Upper lobe of left lung (tissue), 6 donors: ENCODE measurements around the gene TMPRSS13. TPM values are rescaled to one million over a fixed set of nuclear protein-coding genes. Genes with fewer than 3 reads are reported as not detected.
"Not testable (repeated sequence)": the region's sequence is repeated elsewhere in the genome, so short reads cannot be mapped to it uniquely, and the experiment has no call there.

Source experiments
- ATAC-seq, 2 donors: fragments of 200-7000 bp; cut with Tn5 transposase; one replicate each; pipeline ENCODE4 v1.9.1; 2022; ENCODE audit warnings: mild to moderate bottlenecking in 2 of 2, moderate library complexity in 2 of 2; ENCODE audit not compliant: low FRiP score in 2 of 2
- DNase-seq, 2 donors: peaks; one replicate each; pipeline ENCODE4 v3.0.0-alpha.2; 2019 to 2020
- H3K27ac ChIP-seq, 4 donors: fragments of 200-600 bp; sonication (generic); one replicate each; pipeline ENCODE4 v1.5.1; 2016 to 2019
- H3K27me3 ChIP-seq, 4 donors: fragments of 200-600 bp; sonication (generic); one replicate each; pipeline ENCODE4 v1.5.1; 2017 to 2019
- H3K36me3 ChIP-seq, 4 donors: fragments of 200-600 bp; sonication (generic); one replicate each; pipeline ENCODE4 v1.5.1; 2016 to 2019
- H3K4me1 ChIP-seq, 4 donors: fragments of 200-600 bp; sonication (generic); one replicate each; pipeline ENCODE4 v1.5.1; 2018 to 2019
- H3K4me3 ChIP-seq, 4 donors: fragments of 200-600 bp; sonication (generic); one replicate each; pipeline ENCODE4 v1.5.1; 2017 to 2019; ENCODE audit warnings: mild to moderate bottlenecking in 2 of 4, moderate library complexity in 1 of 4
- H3K9me3 ChIP-seq, 4 donors: fragments of 200-600 bp; sonication (generic); one replicate each; pipeline ENCODE4 v1.5.1; 2018 to 2019
- CTCF ChIP-seq, 6 experiments: fragments of 450-650 bp in 4 of 6; fragments of 200-600 bp in 2 of 6; sonication (generic) in 2 of 6; IDR thresholded peaks; one replicate each; pipeline ENCODE4 v1.5.1; 2016 to 2019; ENCODE audit warnings: antibody characterized with exemption in 6 of 6
- EP300 ChIP-seq, 4 donors: sonication (generic); formaldehyde crosslinking; IDR thresholded peaks; one replicate each; pipeline ENCODE4 v1.5.1; 2017; ENCODE audit warnings: antibody characterized with exemption in 4 of 4, control low read depth in 2 of 4
- POLR2A ChIP-seq, 4 donors: fragments of 450-650 bp; IDR thresholded peaks; one replicate each; pipeline ENCODE4 v1.5.1; 2016 to 2017; ENCODE audit warnings: antibody characterized with exemption in 4 of 4, mild to moderate bottlenecking in 2 of 4
- POLR2AphosphoS5 ChIP-seq, 2 donors: sonication (generic); formaldehyde crosslinking; IDR thresholded peaks; one replicate each; pipeline ENCODE4 v1.5.1; 2017; ENCODE audit warnings: antibody characterized with exemption in 2 of 2
- WGBS, 2 donors: methylation state at CpG; one replicate each; pipeline ENCODE4 v1.1.5; 2017 to 2018; 5-methylcytosine and 5-hydroxymethylcytosine counted together
- total RNA-seq, 6 donors: library from RNA; depleted of rRNA in 4 of 6; stranded (reverse); fragments of >200 nt in 4 of 6; gene quantifications; one replicate each; pipeline versions ENCODE4 v1.1.0 to v1.2.1, GENCODE V29; 2016 to 2021
- donor health status: DM: no; HTN: no; CAD: no; lungs with moderate emphysema.
- donor health status: DM: no; HTN: yes; CAD: no; lungs with severe emphysema.

The TMPRSS13 gene
- total RNA-seq, 6 donors from 2014 or later, result 4.6 to 26.2 (median 6.1) TPM

GRCh38 chr11:117931331-117931950 lies 2.2 kb upstream of the TMPRSS13 start:
- Histone ChIP-seq H3K4me3 (no peak overlapping the region), H3K27ac (no peak overlapping the region), H3K9me3 (no peaks in the 10 kb centered on the region), H3K36me3 (no peaks in the 10 kb centered on the region), H3K27me3 (no peaks in the 10 kb centered on the region), H3K4me1 (peaks cover 8 to 32% (median 23%) of the 10 kb centered on the region in 4 donors)
- ATAC-seq, result no peak
- 86 to 89% methylated on average over 10 of the region's 10 CpGs for WGBS, 2 donors
- DNase-seq, result no peak
- TF ChIP-seq CTCF (IDR thresholded peaks at IDR 0.05) (no peak), POLR2AphosphoS5 (IDR thresholded peaks at IDR 0.05) (no peak), EP300 (IDR thresholded peaks at IDR 0.05) (no peak), POLR2A (IDR thresholded peaks at IDR 0.05) (no peak)

GRCh38 chr11:117930668-117931330 lies 1.6 kb upstream of the TMPRSS13 start:
- no peaks in the 10 kb centered on the region for H3K9me3 ChIP-seq
- TF ChIP-seq POLR2A (IDR thresholded peaks at IDR 0.05) (no peak), EP300 (IDR thresholded peaks at IDR 0.05) (no peak), CTCF (IDR thresholded peaks at IDR 0.05) (no peak), POLR2AphosphoS5 (IDR thresholded peaks at IDR 0.05) (no peak)
- ATAC-seq, result no peak
- H3K27me3 ChIP-seq, result no peaks in the 10 kb centered on the region
- H3K4me1 ChIP-seq, result peaks cover 8 to 32% (median 23%) of the 10 kb centered on the region in 4 donors
- 72 to 82% methylated on average over 9 of the region's 9 CpGs for WGBS, 2 donors
- no peak overlapping the region for H3K27ac ChIP-seq
- no peaks in the 10 kb centered on the region for H3K36me3 ChIP-seq
- H3K4me3 ChIP-seq, result no peak overlapping the region
- no peak for DNase-seq

- peak overlapping the region in 2 of 4 donors; percentile 33 to 35 for H3K27ac ChIP-seq
- DNase-seq (peak in 1 of 2 donors; percentile 50), ATAC-seq (peak; percentile 37 to 38)
- H3K4me1 ChIP-seq, result peaks cover 8 to 32% (median 23%) of the 10 kb centered on the region in 4 donors
- H3K27me3 ChIP-seq, result no peaks in the 10 kb centered on the region
- no peak overlapping the region for H3K4me3 ChIP-seq
- WGBS, 2 donors, result 43 to 64% methylated on average over 7 of the region's 7 CpGs
- TF ChIP-seq POLR2A (IDR thresholded peaks at IDR 0.05), result no peak
- no peak for TF ChIP-seq POLR2AphosphoS5 (IDR thresholded peaks at IDR 0.05)
- no peak for TF ChIP-seq EP300 (IDR thresholded peaks at IDR 0.05)
- no peaks in the 10 kb centered on the region for H3K36me3 ChIP-seq
- H3K9me3 ChIP-seq, result no peaks in the 10 kb centered on the region
These were observed 841 bp upstream of the TMPRSS13 start for GRCh38 chr11:117929916-117930570.

- Histone ChIP-seq H3K36me3 (no peaks in the 10 kb centered on the region), H3K9me3 (no peaks in the 10 kb centered on the region), H3K27ac (peak overlapping the region in 2 of 4 donors; percentile 41 to 42), H3K4me3 (peak overlapping the region in 3 of 4 donors; percentile 18 to 35 (median 28)), H3K27me3 (no peaks in the 10 kb centered on the region), H3K4me1 (peaks cover 8 to 32% (median 23%) of the 10 kb centered on the region in 4 donors)
- ATAC-seq, result no peak
- TF ChIP-seq POLR2A (IDR thresholded peaks at IDR 0.05), result no peak
- peak in 2 of 6 experiments; percentile 14 to 33 for TF ChIP-seq CTCF (IDR thresholded peaks at IDR 0.05)
- no peak for TF ChIP-seq EP300 (IDR thresholded peaks at IDR 0.05)
- peak in 1 of 2 donors; percentile 40 for DNase-seq
- WGBS, 2 donors, result 43 to 56% methylated on average over 6 of the region's 6 CpGs
These were observed 608 bp downstream of the TMPRSS13 start for GRCh38 chr11:117928446-117929141.

- H3K9me3 ChIP-seq, result no peaks in the 10 kb centered on the region
- H3K27ac ChIP-seq, result no peak overlapping the region
- H3K27me3 ChIP-seq, result no peaks in the 10 kb centered on the region
- H3K36me3 ChIP-seq, result no peaks in the 10 kb centered on the region
- 96 to 97% methylated on average over 3 of the region's 3 CpGs for WGBS, 2 donors
- H3K4me1 ChIP-seq, result peaks cover 8 to 32% (median 23%) of the 10 kb centered on the region in 4 donors
- DNase-seq, result no peak
- TF ChIP-seq CTCF (IDR thresholded peaks at IDR 0.05), result no peak
- no peak for TF ChIP-seq POLR2AphosphoS5 (IDR thresholded peaks at IDR 0.05)
- no peak for TF ChIP-seq EP300 (IDR thresholded peaks at IDR 0.05)
- no peak for TF ChIP-seq POLR2A (IDR thresholded peaks at IDR 0.05)
- no peak for ATAC-seq
- H3K4me3 ChIP-seq, result no peak overlapping the region
These were observed 1.3 kb downstream of the TMPRSS13 start for GRCh38 chr11:117927926-117928325.

GRCh38 chr11:117926166-117926565 lies 3.0 kb downstream of the TMPRSS13 start:
- ATAC-seq, H3K36me3 ChIP-seq: not testable (repeated sequence)
- 63 to 90% methylated on average over 2 to 6 of the region's 7 CpGs for WGBS, 2 donors

More at GRCh38 chr11:117926166-117926565, 3.0 kb downstream of the TMPRSS13 start:
- H3K27me3 ChIP-seq, H3K9me3 ChIP-seq, H3K4me3 ChIP-seq, H3K27ac ChIP-seq: not testable (repeated sequence)
- peak in 1 of 2 donors; percentile 53 for DNase-seq
- H3K4me1 ChIP-seq, result peaks cover 8 to 27% (median 20%) of the 10 kb centered on the region in 4 donors
